ENCODE results near the gene ZNF337.

DNA sequence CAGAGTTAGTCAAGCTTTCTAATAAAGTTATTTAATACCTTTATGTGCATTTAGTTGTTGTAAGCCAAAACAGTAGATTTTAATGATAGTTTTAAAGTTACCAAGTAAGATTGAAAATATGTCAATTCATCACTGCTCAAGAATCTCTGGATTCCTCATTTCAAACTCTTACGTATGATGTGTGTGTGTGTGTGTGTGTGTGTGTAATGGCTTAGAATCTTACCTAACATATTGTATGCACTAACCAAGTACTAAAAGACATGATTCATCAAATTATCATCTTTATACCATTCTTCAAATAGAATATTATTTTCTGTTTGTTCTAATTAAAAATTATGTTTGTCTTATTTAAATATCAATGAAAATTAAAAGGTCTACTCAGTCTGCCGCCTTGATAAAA is 41.5 kb upstream of the ZNF337 start:
- TF ChIP-seq CTCF (IDR thresholded peaks at IDR 0.05) (no peak), POLR2A (IDR thresholded peaks at IDR 0.05) (no peak), EP300 (IDR thresholded peaks at IDR 0.05) (no peak)

All from tibial nerve (tissue), 4 donors.